Upper lobe of left lung (tissue), 4 donors: ENCODE results near the gene TENM3.

Experiments used
- POLR2A ChIP-seq, 4 donors: fragments of 450-650 bp; IDR thresholded peaks; one replicate each; pipeline ENCODE4 v1.5.1; 2016 to 2017; ENCODE audit warnings: antibody characterized with exemption in 4 of 4, mild to moderate bottlenecking in 2 of 4
- POLR2AphosphoS5 ChIP-seq, 2 donors: sonication (generic); formaldehyde crosslinking; IDR thresholded peaks; one replicate each; pipeline ENCODE4 v1.5.1; 2017; ENCODE audit warnings: antibody characterized with exemption in 2 of 2

GRCh38 chr4:182351485-182351884 lies 108.3 kb downstream of the TENM3 start:
- TF ChIP-seq POLR2A (IDR thresholded peaks at IDR 0.05) (no peak), POLR2AphosphoS5 (IDR thresholded peaks at IDR 0.05) (no peak)
